GM23248 (cell line): ENCODE measurements around the gene ARHGEF1. TPM values are rescaled to one million over a fixed set of nuclear protein-coding genes. Genes with fewer than 3 reads are reported as not detected.

Source experiments
- DNase-seq: peaks from one replicate; pipeline ENCODE4 v3.0.0-alpha.2; 2015
- H2AFZ ChIP-seq: fragments of 200-600 bp; sonication (generic); 2 replicates; pipeline ENCODE4 v1.6.1; 2016; ENCODE audit warnings: antibody characterized with exemption
- H3F3A ChIP-seq: fragments of 200-600 bp; sonication (generic); 2 replicates; pipeline ENCODE4 v1.6.1; 2016; ENCODE audit warnings: mild to moderate bottlenecking, antibody characterized with exemption, mixed run types; ENCODE audit not compliant: insufficient read depth
- H3K27ac ChIP-seq: fragments of 200-600 bp; sonication (generic); 2 replicates; pipeline ENCODE4 v1.5.1; 2016; ENCODE audit warnings: mild to moderate bottlenecking
- H3K27me3 ChIP-seq: fragments of 200-600 bp; sonication (generic); replicated peaks from 2 replicates; pipeline ENCODE4 v1.6.1; 2016; ENCODE audit warnings: mild to moderate bottlenecking; ENCODE audit not compliant: insufficient read depth
- H3K36me3 ChIP-seq: fragments of 200-600 bp; sonication (generic); 2 replicates; pipeline ENCODE4 v1.6.1; 2016; ENCODE audit warnings: low read depth, mild to moderate bottlenecking
- H3K4me1 ChIP-seq: fragments of 200-600 bp; sonication (generic); 2 replicates; pipeline ENCODE4 v1.6.1; 2016; ENCODE audit warnings: mild to moderate bottlenecking; ENCODE audit not compliant: insufficient read depth
- H3K4me2 ChIP-seq: fragments of 200-600 bp; sonication (generic); one replicate; pipeline ENCODE4 v1.6.1; 2016; ENCODE audit warnings: mild to moderate bottlenecking; ENCODE audit not compliant: unreplicated experiment
- H3K4me3 ChIP-seq: fragments of 200-600 bp; sonication (generic); 2 replicates; pipeline ENCODE4 v1.5.1; 2016; ENCODE audit warnings: mild to moderate bottlenecking
- H3K79me2 ChIP-seq: fragments of 200-600 bp; sonication (generic); 2 replicates; pipeline ENCODE4 v1.6.1; 2016; ENCODE audit warnings: mild to moderate bottlenecking; ENCODE audit not compliant: insufficient read depth
- H3K9ac ChIP-seq: fragments of 200-600 bp; sonication (generic); 2 replicates; pipeline ENCODE4 v1.6.1; 2016; ENCODE audit warnings: mild to moderate bottlenecking
- H3K9me2 ChIP-seq: fragments of 200-600 bp; sonication (generic); 2 replicates; pipeline ENCODE4 v1.6.1; 2016; ENCODE audit warnings: mixed run types, mild to moderate bottlenecking, moderate library complexity; ENCODE audit not compliant: insufficient read depth
- H3K9me3 ChIP-seq: fragments of 200-600 bp; sonication (generic); one replicate; pipeline ENCODE4 v1.6.1; 2017; ENCODE audit warnings: low read depth
- H4K20me1 ChIP-seq: fragments of 200-600 bp; sonication (generic); 2 replicates; pipeline ENCODE4 v1.6.0; 2016; ENCODE audit not compliant: insufficient read depth
- EZH2 ChIP-seq: fragments of 200-600 bp; sonication (generic); IDR thresholded peaks from 2 replicates; pipeline ENCODE4 v1.6.1; 2018; ENCODE audit warnings: antibody characterized with exemption, mild to moderate bottlenecking; ENCODE audit not compliant: insufficient read depth, poor library complexity, severe bottlenecking
- EZH2phosphoT487 ChIP-seq: fragments of 200-600 bp; sonication (generic); IDR thresholded peaks from 2 replicates; pipeline ENCODE4 v1.6.1; 2018; ENCODE audit warnings: antibody characterized with exemption, moderate library complexity, mild to moderate bottlenecking, low read depth; ENCODE audit not compliant: insufficient read depth
- WGBS, 2 experiments: methylation state at CpG; one replicate each; pipeline ENCODE4 v1.1.6; 2015 to 2017; ENCODE audit warnings: low lambda C conversion rate in 2 of 2, low coverage in 1 of 2; ENCODE audit errors: missing lambda C conversion rate in 2 of 2; 5-methylcytosine and 5-hydroxymethylcytosine counted together
- in situ Hi-C: fragments of 300-500 bp; cut with MboI; formaldehyde crosslinking; loops from 2 replicates; pipeline ENCODE4 v1.15.0; 2020
- polyA plus RNA-seq: library from polyadenylated mRNA; unstranded; fragments of >200 nt; fragmentation: Nextera tagmentation; extraction: Ambion mirVana; gene quantifications from 2 replicates; pipeline ENCODE4 v1.2.1, GENCODE V29; 2016
- total RNA-seq: library from RNA; depleted of rRNA; stranded (reverse); fragments of >200 nt; shearing (Covaris generic); gene quantifications from 2 replicates; pipeline ENCODE4 v1.2.3, GENCODE V29; 2014

Gene ARHGEF1
- total and polyA plus RNA-seq, 2 experiments from 2014 or later: 46.2 to 49.6 TPM

- TF ChIP-seq EZH2 (no peak), EZH2phosphoT487 (no peak)
- in situ Hi-C loops: no loop called here
- no peaks in the 10 kb centered on the region for H3K9me2 ChIP-seq
- WGBS, 2 experiments: 24% methylated on average over 2 of the region's 2 CpGs
- peaks cover 39% of the 10 kb centered on the region for H3K27me3 ChIP-seq
- H3F3A ChIP-seq: no peaks in the 10 kb centered on the region
- no peak overlapping the region for H3K4me3 ChIP-seq
- no peaks in the 10 kb centered on the region for H3K36me3 ChIP-seq
- H4K20me1 ChIP-seq: no peaks in the 10 kb centered on the region
- no peak for DNase-seq
- no peaks in the 10 kb centered on the region for H3K9me3 ChIP-seq
- no peaks in the 10 kb centered on the region for H3K4me1 ChIP-seq
- H3K27ac ChIP-seq: no peak overlapping the region
- no peaks in the 10 kb centered on the region for H3K79me2 ChIP-seq
- no peak overlapping the region for H3K4me2 ChIP-seq
- no peak overlapping the region for H2AFZ ChIP-seq
- H3K9ac ChIP-seq: no peak overlapping the region
Observed at GRCh38 chr19:41849067-41849466, 33.9 kb upstream of the ARHGEF1 start.

- Histone ChIP-seq H3K4me2 (no peak overlapping the region), H3K27me3 (peaks cover 46% of the 10 kb centered on the region), H3K79me2 (no peaks in the 10 kb centered on the region), H3K27ac (no peak overlapping the region), H3K36me3 (no peaks in the 10 kb centered on the region), H3K9me3 (no peaks in the 10 kb centered on the region), H3K9ac (no peak overlapping the region), H3F3A (no peaks in the 10 kb centered on the region), H3K4me1 (no peaks in the 10 kb centered on the region), H3K9me2 (no peaks in the 10 kb centered on the region), H2AFZ (no peak overlapping the region), H4K20me1 (no peaks in the 10 kb centered on the region), H3K4me3 (no peak overlapping the region)
- no peak for DNase-seq
- in situ Hi-C loops: no loop called here
- WGBS, 2 experiments: 7 to 11% methylated on average over 5 of the region's 5 CpGs
- no peak for TF ChIP-seq EZH2phosphoT487
- TF ChIP-seq EZH2: no peak
Observed at GRCh38 chr19:41850381-41850780, 32.6 kb upstream of the ARHGEF1 start.

GRCh38 chr19:41851456-41851855 lies 31.5 kb upstream of the ARHGEF1 start:
- no peaks in the 10 kb centered on the region for H3K9me2 ChIP-seq
- in situ Hi-C loops: no loop called here
- H3K4me1 ChIP-seq: no peaks in the 10 kb centered on the region
- H3K9ac ChIP-seq: no peak overlapping the region
- H3F3A ChIP-seq: no peaks in the 10 kb centered on the region
- no peak overlapping the region for H3K4me3 ChIP-seq
- H2AFZ ChIP-seq: no peak overlapping the region
- TF ChIP-seq EZH2 (no peak), EZH2phosphoT487 (no peak)
- no peaks in the 10 kb centered on the region for H3K36me3 ChIP-seq
- H3K4me2 ChIP-seq: no peak overlapping the region
- H4K20me1 ChIP-seq: no peaks in the 10 kb centered on the region
- WGBS, 2 experiments: 8 to 13% methylated on average over 4 of the region's 4 CpGs
- no peak overlapping the region for H3K27ac ChIP-seq
- no peaks in the 10 kb centered on the region for H3K79me2 ChIP-seq
- no peak for DNase-seq
- H3K9me3 ChIP-seq: no peaks in the 10 kb centered on the region
- H3K27me3 ChIP-seq: peaks cover 47% of the 10 kb centered on the region

GRCh38 chr19:41853344-41853743 lies 29.6 kb upstream of the ARHGEF1 start:
- H3K36me3 ChIP-seq: no peaks in the 10 kb centered on the region
- no peak overlapping the region for H3K4me3 ChIP-seq
- H3K27me3 ChIP-seq: peaks cover 47% of the 10 kb centered on the region
- H3K9me3 ChIP-seq: no peaks in the 10 kb centered on the region
- H3K4me1 ChIP-seq: no peaks in the 10 kb centered on the region
- in situ Hi-C loops: no loop called here
- 14 to 32% methylated on average over 2 of the region's 2 CpGs for WGBS, 2 experiments
- no peaks in the 10 kb centered on the region for H3F3A ChIP-seq
- no peak overlapping the region for H3K27ac ChIP-seq
- no peaks in the 10 kb centered on the region for H3K9me2 ChIP-seq
- H4K20me1 ChIP-seq: no peaks in the 10 kb centered on the region
- TF ChIP-seq EZH2 (no peak), EZH2phosphoT487 (no peak)
- H3K79me2 ChIP-seq: no peaks in the 10 kb centered on the region
- no peak overlapping the region for H2AFZ ChIP-seq
- no peak overlapping the region for H3K9ac ChIP-seq
- no peak for DNase-seq
- no peak overlapping the region for H3K4me2 ChIP-seq

GRCh38 chr19:41853768-41854167 lies 29.2 kb upstream of the ARHGEF1 start:
- no peak for DNase-seq
- Histone ChIP-seq H3K4me3 (no peak overlapping the region), H3K9ac (no peak overlapping the region), H3F3A (0 out of 2 replicates have a peak, but pooled peaks cover under 1% of the 10 kb centered on the region), H3K4me2 (no peak overlapping the region), H4K20me1 (no peaks in the 10 kb centered on the region), H3K79me2 (no peaks in the 10 kb centered on the region), H3K27ac (no peak overlapping the region), H2AFZ (no peak overlapping the region), H3K9me2 (no peaks in the 10 kb centered on the region), H3K27me3 (peaks cover 47% of the 10 kb centered on the region), H3K36me3 (no peaks in the 10 kb centered on the region), H3K4me1 (no peaks in the 10 kb centered on the region), H3K9me3 (no peaks in the 10 kb centered on the region)
- in situ Hi-C loops: no loop called here
- 13 to 15% methylated on average over 2 of the region's 2 CpGs for WGBS, 2 experiments
- TF ChIP-seq EZH2 (no peak), EZH2phosphoT487 (no peak)
